Right atrium auricular region (tissue), 2 donors: ENCODE data around the gene CAST. TPM values are rescaled to one million over a fixed set of nuclear protein-coding genes. Genes with fewer than 3 reads are reported as not detected.

Source experiments
- DNase-seq: peaks from one replicate; pipeline ENCODE4 v3.0.0-alpha.2; 2019; ENCODE audit warnings: low spot score
- H3K27ac ChIP-seq, 2 donors: fragments of 200-600 bp; sonication (generic); 1 replicate in 1 of 2; 2 replicates in 1 of 2; pipeline ENCODE4 v1.5.1; 2016 to 2019
- H3K27me3 ChIP-seq, 2 donors: fragments of 200-600 bp; sonication (generic); one replicate each; pipeline versions ENCODE4 v1.5.1 to v1.6.0; 2017 to 2019
- H3K36me3 ChIP-seq: fragments of 200-600 bp; sonication (generic); one replicate; pipeline ENCODE4 v1.5.1; 2016
- H3K4me1 ChIP-seq, 2 donors: fragments of 200-600 bp; sonication (generic); one replicate each; pipeline versions ENCODE4 v1.5.1 to v1.6.0; 2017 to 2019
- H3K4me3 ChIP-seq, 2 donors: fragments of 200-600 bp; sonication (generic); 1 replicate in 1 of 2; 2 replicates in 1 of 2; pipeline ENCODE4 v1.5.1; 2017 to 2019; ENCODE audit warnings: mild to moderate bottlenecking in 1 of 2, moderate library complexity in 1 of 2
- H3K9me3 ChIP-seq, 2 donors: fragments of 200-600 bp; sonication (generic); one replicate each; pipeline ENCODE4 v1.5.1; 2019
- CTCF ChIP-seq, 2 donors: fragments of 200-600 bp; sonication (generic); IDR thresholded peaks; one replicate each; pipeline ENCODE4 v1.5.1; 2019; ENCODE audit warnings: antibody characterized with exemption in 2 of 2
- total RNA-seq, 2 donors: library from RNA; depleted of rRNA; stranded (reverse); fragments of >200 nt; gene quantifications; one replicate each; pipeline ENCODE4 v1.1.0, GENCODE V29; 2016

The CAST gene
- total RNA-seq, 2 donors from 2014 or later, result 439 to 631 TPM

- peak overlapping the region in 1 of 2 donors; percentile 55 for H3K27ac ChIP-seq
- peaks cover 48% of the 10 kb centered on the region for H3K36me3 ChIP-seq
- no peak for DNase-seq
- no peaks in the 10 kb centered on the region for H3K27me3 ChIP-seq
- peaks cover 0 to 27% of the 10 kb centered on the region in 2 donors for H3K4me1 ChIP-seq
- H3K4me3 ChIP-seq, result no peak overlapping the region
- no peaks in the 10 kb centered on the region for H3K9me3 ChIP-seq
- no peak for TF ChIP-seq CTCF (IDR thresholded peaks at IDR 0.05)
Measured at GRCh38 chr5:96781031-96781971, 119.1 kb downstream of the CAST start.

- Histone ChIP-seq H3K4me3 (no peak overlapping the region), H3K27ac (no peak overlapping the region), H3K27me3 (no peaks in the 10 kb centered on the region), H3K36me3 (peaks cover 29% of the 10 kb centered on the region), H3K4me1 (peaks cover 0 to 23% of the 10 kb centered on the region in 2 donors), H3K9me3 (no peaks in the 10 kb centered on the region)
- no peak for DNase-seq
- no peak for TF ChIP-seq CTCF (IDR thresholded peaks at IDR 0.05)
Measured at GRCh38 chr5:96783326-96783725, 121.2 kb downstream of the CAST start.

GRCh38 chr5:96785326-96786109 is 123.3 kb downstream of the CAST start:
- no peak for DNase-seq
- Histone ChIP-seq H3K4me1 (peaks cover 0 to 13% of the 10 kb centered on the region in 2 donors), H3K4me3 (no peak overlapping the region), H3K36me3 (peaks cover 38% of the 10 kb centered on the region), H3K27me3 (no peaks in the 10 kb centered on the region), H3K9me3 (no peaks in the 10 kb centered on the region), H3K27ac (no peak overlapping the region)
- TF ChIP-seq CTCF (IDR thresholded peaks at IDR 0.05), result no peak

- H3K4me3 ChIP-seq, result no peak overlapping the region
- no peak for DNase-seq
- no peaks in the 10 kb centered on the region for H3K27me3 ChIP-seq
- H3K9me3 ChIP-seq, result no peaks in the 10 kb centered on the region
- H3K36me3 ChIP-seq, result peaks cover 41% of the 10 kb centered on the region
- H3K27ac ChIP-seq, result no peak overlapping the region
- H3K4me1 ChIP-seq, result no peaks in the 10 kb centered on the region
- TF ChIP-seq CTCF (IDR thresholded peaks at IDR 0.05), result no peak
Measured at GRCh38 chr5:96788112-96788749, 126.1 kb downstream of the CAST start.

GRCh38 chr5:96789794-96790330 is 127.7 kb downstream of the CAST start:
- Histone ChIP-seq H3K36me3 (peaks cover 49% of the 10 kb centered on the region), H3K27me3 (no peaks in the 10 kb centered on the region)
- DNase-seq, result no peak

More at GRCh38 chr5:96789794-96790330, 127.7 kb downstream of the CAST start:
- Histone ChIP-seq H3K4me3 (no peak overlapping the region), H3K9me3 (no peaks in the 10 kb centered on the region), H3K27ac (no peak overlapping the region), H3K4me1 (no peaks in the 10 kb centered on the region)
- TF ChIP-seq CTCF (IDR thresholded peaks at IDR 0.05), result no peak
